Measurements from ENCODE around the gene MXD3. TPM values are rescaled to one million over a fixed set of nuclear protein-coding genes. Genes with fewer than 3 reads are reported as not detected.

MXD3 gene
- total RNA-seq, 1 donor from 2014 or later: 49.7 TPM

- intact Hi-C loops (cut with micrococcal nuclease): loop anchor here (5.0 kb wide), 2 partner anchors 192 to 767 kb away; partner anchors contain the start of gene RNF44
Observed at GRCh38 chr5:177304392-177305119, 7.1 kb downstream of the MXD3 start.

- intact Hi-C loops (cut with micrococcal nuclease): loop anchor here (1.0 to 5.0 kb wide), 4 partner anchors 8 to 767 kb away; partner anchors contain the start of genes NSD1 and RNF44
Observed at GRCh38 chr5:177303925-177304391, 7.7 kb downstream of the MXD3 start.

DNA sequence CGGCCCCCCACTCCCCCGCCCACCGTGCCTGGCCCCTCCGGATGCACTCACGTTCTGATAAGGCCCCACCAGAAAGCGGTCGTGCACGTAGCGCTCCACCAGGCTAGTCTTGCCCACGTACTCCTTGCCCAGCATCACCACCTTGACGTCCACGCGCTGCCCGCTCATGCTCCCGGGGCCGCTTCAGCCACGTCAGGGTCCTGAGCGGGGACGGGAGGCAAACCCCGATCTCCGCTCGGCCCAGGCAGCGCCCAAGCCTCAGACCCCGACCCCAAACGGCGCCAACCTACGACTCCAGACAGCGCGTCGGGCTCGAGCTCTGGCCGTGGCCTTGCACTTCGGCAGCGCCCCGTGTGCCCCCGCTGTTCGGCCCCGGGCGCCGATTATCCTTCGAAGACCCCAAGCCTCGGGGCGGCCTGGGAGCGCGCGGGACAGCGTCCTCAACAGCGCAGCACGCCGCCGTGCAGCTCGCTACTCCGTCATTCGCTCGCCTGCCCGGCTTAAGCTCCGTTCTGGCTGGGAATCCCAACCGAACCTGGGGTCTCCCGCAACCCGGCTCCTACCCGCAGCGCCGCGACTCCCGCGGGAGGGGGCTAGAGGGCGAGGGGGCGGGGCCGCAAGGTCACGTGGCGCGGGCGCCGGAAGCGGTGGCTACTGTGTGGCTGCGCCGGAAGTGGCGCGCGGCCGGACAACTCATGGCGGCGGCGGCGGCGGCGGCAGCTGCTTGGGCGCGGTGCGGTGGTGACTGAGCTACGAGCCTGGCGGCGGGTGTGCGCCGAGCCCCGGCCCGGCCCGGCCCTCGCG lies 8.4 kb downstream of the MXD3 start, which contains the start of the genes PRELID1 and RAB24:
TSS of gene PRELID1 (plus strand) at position 679 of the 804 bp plus-strand sequence. CDS start 187 bp downstream, outside the sequence.
TSS of gene RAB24 (minus strand) at position 599 of the 804 bp plus-strand sequence. CDS start at position 168, 431 bp downstream.
- intact Hi-C loops (cut with micrococcal nuclease): loop anchor here (1.0 to 5.0 kb wide), 4 partner anchors 9 to 766 kb away; partner anchors contain the start of genes NSD1 and RNF44

DNA sequence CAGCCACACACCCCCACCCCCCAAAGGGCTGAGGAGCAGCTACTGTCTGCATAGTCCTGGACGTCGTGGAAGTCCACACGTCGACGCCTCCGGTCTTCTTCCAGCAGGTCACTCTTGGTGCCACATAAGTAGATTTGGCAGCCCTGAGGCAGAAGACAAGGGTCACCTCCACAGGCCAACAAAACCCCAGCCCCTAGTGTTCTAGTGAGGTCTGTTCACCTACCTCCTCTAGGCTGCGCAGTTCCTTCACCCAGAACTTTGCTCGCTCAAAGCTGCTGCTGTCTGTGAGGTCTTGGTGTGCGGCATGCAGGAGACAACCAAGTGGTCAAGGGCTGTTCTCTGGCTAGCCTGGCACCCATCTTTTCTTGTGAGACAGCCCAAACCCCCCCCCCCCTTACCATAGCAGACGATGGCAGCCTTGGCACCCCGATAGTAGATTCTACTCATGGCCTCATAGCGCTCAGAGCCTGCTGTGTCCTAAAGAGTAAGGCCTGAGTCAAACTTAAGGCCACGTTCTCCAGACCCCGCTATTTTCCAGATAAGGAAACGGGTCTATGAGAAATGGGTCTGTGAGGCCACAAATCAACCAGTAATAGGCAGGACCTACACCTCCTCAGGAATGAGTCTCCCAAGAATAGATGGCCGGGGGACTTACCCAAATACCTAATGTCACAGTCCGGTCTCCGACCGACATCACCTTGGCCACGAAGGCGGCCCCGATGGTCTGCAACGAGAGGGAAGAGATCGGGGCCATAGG lies 9.2 kb downstream of the MXD3 start:
- intact Hi-C loops (cut with micrococcal nuclease): loop anchor here (1.0 to 5.0 kb wide), 4 partner anchors 10 to 765 kb away; partner anchors contain the start of genes NSD1 and RNF44

- intact Hi-C loops (cut with micrococcal nuclease): loop anchor here (5.0 kb wide), 2 partner anchors 189 to 764 kb away; partner anchors contain the start of gene RNF44
Observed at GRCh38 chr5:177301503-177302165, 10.1 kb downstream of the MXD3 start.

- intact Hi-C loops (cut with micrococcal nuclease): loop anchor here (5.0 kb wide), 2 partner anchors 189 to 764 kb away; partner anchors contain the start of gene RNF44
Observed at GRCh38 chr5:177300951-177301350, 10.7 kb downstream of the MXD3 start.

DNA sequence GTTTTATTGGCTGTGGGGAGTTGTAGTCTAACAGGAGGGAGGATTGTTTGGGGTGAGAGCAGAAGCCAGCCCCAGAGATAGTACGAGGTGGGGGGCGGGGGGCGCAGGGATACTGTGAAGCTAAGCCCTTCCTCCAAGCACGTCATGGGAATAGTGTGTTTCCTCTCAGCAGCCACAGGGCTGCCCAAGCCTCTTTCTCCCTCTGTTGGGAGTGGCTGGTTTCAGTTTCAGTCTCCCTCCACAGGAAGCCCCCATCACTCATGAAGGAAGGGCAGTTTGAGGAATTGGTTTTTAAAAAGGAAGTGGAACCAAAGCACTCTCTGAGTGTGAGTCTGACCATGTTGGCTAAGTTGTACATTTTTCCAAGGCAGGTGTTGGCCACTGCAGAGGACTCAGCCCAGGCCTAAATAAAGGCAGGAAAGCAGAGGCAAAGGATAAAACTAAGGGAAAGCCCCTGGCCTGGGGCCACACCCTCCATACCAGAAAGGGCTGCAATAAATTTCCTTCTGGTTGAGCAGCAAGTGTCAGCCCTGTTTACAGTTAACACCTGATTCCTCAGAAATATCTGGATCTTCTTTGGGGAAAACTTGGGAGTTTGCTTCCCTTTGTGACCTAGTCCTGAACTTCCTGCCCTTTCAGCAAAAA lies 11.3 kb downstream of the MXD3 start:
- intact Hi-C loops (cut with micrococcal nuclease): loop anchor here (5.0 kb wide), 2 partner anchors 188 to 763 kb away; partner anchors contain the start of gene RNF44

- intact Hi-C loops (cut with micrococcal nuclease): loop anchor here (5.0 kb wide), 2 partner anchors 187 to 762 kb away; partner anchors contain the start of gene RNF44
Observed at GRCh38 chr5:177299697-177300096, 12.0 kb downstream of the MXD3 start.

- intact Hi-C loops (cut with micrococcal nuclease): no loop called here
Observed at GRCh38 chr5:177297922-177298321, 13.8 kb downstream of the MXD3 start.

DNA sequence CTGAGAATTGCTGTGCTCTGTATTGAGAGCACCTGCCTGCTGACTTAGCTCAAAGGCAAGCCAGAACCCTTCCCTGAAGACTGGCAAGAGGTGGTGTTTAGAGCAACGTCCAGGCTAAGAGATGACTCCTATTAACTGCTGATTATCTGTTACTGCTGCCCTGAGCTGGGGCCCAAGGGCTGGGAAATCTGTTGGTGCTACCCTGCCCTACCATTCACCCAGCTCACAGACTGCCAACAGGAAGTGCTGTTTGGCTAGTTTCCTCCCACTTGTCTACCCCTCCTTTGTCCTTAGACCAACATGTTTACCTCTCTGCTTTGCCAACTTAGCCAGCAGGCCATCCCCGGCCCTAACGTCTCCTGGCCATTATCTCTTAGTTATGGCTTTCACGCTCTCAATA lies 15.1 kb downstream of the MXD3 start:
- intact Hi-C loops (cut with micrococcal nuclease): no loop called here

- intact Hi-C loops (cut with micrococcal nuclease): no loop called here
Observed at GRCh38 chr5:177295924-177296323, 15.8 kb downstream of the MXD3 start.

DNA sequence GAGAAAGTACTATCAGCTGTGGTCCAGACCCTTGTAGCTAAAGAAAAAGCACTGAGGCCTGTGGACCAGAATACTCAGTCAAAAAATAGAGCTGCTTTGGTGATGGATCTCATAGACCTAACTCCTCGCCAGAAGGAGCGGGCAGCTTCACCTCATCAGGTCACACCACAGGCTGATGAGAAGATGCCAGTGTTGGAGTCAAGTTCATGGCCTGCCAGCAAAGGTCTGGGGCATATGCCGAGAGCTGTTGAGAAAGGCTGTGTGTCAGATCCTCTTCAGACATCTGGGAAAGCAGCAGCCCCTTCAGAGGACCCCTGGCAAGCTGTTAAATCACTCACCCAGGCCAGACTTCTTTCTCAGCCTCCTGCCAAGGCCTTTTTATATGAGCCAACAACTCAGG lies 17.1 kb downstream of the MXD3 start:
- intact Hi-C loops (cut with micrococcal nuclease): no loop called here

DNA sequence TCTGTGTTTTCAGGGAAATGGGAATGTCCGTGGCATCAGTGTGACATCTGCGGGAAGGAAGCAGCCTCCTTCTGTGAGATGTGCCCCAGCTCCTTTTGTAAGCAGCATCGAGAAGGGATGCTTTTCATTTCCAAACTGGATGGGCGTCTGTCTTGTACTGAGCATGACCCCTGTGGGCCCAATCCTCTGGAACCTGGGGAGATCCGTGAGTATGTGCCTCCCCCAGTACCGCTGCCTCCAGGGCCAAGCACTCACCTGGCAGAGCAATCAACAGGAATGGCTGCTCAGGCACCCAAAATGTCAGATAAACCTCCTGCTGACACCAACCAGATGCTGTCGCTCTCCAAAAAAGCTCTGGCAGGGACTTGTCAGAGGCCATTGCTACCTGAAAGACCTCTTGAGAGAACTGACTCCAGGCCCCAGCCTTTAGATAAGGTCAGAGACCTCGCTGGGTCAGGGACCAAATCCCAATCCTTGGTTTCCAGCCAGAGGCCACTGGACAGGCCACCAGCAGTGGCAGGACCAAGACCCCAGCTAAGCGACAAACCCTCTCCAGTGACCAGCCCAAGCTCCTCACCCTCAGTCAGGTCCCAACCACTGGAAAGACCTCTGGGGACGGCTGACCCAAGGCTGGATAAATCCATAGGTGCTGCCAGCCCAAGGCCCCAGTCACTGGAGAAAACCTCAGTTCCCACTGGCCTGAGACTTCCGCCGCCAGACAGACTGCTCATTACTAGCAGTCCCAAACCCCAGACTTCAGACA lies 17.7 kb downstream of the MXD3 start:
- intact Hi-C loops (cut with micrococcal nuclease): no loop called here

DNA sequence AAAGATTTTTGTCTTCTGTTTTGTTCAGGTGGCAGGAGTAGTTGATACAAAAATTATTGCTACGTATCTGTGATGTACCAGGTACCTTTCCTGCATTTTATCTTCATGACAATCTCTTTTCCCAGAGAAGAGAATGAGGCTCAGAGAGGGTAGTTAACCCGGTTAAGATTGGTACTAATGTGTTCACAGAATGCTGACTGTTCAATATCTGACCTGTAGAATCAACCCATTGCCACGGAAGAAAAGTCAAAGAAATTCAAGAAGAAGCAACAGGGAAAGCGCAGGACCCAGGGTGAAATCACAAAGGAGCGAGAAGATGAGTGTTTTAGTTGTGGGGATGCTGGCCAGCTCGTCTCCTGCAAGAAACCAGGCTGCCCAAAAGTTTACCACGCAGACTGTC lies 20.0 kb downstream of the MXD3 start:
- intact Hi-C loops (cut with micrococcal nuclease): no loop called here

GRCh38 chr5:177290816-177291596 lies 20.7 kb downstream of the MXD3 start:
- intact Hi-C loops (cut with micrococcal nuclease): no loop called here

- intact Hi-C loops (cut with micrococcal nuclease): no loop called here
Observed at GRCh38 chr5:177288191-177288590, 23.5 kb downstream of the MXD3 start.

DNA sequence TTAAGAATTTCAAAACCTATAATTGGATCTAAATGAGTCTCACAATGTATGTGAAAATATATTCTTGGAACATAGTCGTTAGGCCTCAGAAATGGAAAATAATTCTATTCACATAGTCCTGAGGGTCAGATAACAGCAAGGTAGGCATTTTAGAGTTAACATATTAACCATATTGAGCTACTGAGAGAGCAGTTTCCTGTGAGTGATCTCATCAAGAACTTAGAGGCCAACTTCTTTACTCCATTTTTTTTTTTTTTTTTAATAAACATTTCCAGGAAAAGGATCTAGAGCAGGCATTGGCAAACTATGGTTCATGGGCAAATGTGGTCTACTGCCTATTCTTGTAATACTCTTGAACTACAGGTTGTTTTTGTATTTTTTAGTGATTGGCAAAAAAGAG lies 34.8 kb downstream of the MXD3 start:
- intact Hi-C loops (cut with micrococcal nuclease): no loop called here

- intact Hi-C loops (cut with micrococcal nuclease): no loop called here
Observed at GRCh38 chr5:177275883-177276282, 35.8 kb downstream of the MXD3 start.
